SH-SY5Y (cell line): ENCODE results near the gene UBE4B.

ENCODE experiments used
- GATA2 ChIP-seq: IDR thresholded peaks from 2 replicates; pipeline ENCODE4 v1.6.1; 2011; ENCODE audit warnings: mild to moderate bottlenecking, low read depth, low read length
- GATA3 ChIP-seq: IDR thresholded peaks from 2 replicates; pipeline ENCODE4 v1.6.1; 2011; ENCODE audit warnings: low read depth, mild to moderate bottlenecking, low read length, moderate library complexity

DNA sequence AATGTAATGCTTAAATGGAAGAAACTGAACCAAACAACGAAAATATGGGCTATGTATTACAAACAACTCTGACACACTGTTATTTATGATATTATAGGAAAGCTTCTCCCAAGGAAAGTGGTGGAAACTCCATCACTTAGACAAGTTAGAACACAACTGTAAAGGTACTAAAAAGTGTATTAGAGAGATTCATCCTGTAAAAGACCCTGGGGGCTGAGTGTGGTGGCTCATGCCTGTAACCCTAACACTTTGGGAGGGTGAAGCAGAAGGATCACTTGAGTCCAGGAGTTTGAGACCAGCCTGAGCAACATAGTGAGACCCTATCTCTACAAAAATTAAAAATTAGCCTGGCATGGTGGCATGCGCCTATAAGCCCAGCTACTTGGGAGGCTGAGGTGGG is 7.4 kb upstream of the UBE4B start:
- no peak for TF ChIP-seq GATA3
- no peak for TF ChIP-seq GATA2
